SHP77 treated with DMSO at 0.1 percent for 48 hours (cell line): ENCODE data around the gene TAS2R13.

Experiments used
- DNase-seq: peaks from one replicate; lab custom pipeline; 2025; lab: John Stamatoyannopoulos, UW

Gene TAS2R13

DNA sequence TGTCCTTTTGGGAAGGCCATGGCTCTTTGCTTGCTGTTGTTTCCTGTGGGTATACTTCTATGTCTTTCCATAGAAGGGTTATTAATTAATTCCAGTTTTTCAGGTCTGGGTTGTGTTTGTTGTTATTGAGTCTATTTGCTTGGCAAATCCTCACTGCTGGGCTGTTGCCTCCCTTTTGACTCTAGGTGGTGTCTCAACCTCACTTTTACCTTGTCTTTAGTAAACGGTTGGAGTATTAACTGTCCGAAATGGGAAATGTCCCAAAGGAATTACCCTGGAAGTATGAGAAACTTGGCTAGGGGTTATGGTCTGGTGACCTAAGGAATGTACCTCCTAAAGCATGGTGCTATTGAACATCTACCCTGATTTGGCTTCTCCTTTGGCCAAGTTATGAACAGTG, 42.0 kb downstream of the TAS2R13 start:
- no peak for DNase-seq

DNA sequence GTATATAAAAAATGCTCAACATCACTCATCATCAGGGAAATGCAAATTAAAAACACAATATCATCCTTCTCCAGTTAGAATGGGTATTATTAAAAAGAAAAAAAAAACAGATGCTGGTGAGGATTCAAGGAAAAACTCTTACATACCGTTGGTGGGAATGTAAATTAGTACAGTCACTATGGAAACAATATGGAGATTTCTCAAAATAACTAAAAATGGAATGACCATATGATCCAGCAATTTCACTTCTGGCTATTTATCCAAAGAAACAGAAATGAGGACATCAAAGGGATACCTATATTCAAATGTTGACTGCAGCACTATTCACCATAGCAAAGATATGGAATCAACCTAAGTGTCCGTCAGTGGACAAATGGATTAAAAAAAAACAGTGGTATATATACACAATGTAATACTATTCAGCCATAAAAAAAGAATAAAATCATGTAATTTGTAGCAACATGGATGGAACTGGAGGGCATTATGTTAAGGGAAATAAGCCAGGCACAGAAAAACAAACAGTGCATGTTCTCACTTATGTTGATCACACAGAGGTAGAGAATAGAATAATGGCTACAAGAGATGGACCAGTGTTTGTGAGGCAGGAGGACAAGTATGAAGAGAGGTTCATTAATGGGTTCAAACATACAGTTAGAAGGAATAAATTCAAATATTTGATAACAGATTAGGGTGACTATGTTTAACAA, 45.7 kb downstream of the TAS2R13 start:
- no peak for DNase-seq

DNA sequence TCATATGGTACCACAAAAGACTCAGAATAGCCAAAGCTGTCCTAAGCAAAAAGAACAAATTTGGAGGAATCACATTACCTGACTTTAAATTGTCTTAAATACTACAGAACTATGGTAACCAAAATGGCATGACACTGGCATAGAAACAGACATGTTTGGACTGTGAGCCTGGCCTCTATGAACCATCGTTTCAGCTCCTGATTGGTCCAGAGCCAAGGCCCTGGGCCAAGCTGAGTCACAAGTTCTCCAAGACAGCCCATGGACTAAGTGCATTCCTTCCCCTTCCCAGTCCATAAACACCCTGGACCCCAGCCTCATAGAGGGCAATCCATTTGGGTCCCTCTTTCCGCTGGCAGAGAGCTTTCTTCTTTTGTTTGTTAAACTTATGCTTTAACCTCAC, 48.0 kb downstream of the TAS2R13 start:
- DNase-seq, result no peak
